Measurements from ENCODE around the gene COBL. TPM values are rescaled to one million over a fixed set of nuclear protein-coding genes. Genes with fewer than 3 reads are reported as not detected.

COBL gene
- total RNA-seq, 6 experiments from 2014 or later = not detected

- no peak for TF ChIP-seq CTCF (IDR thresholded peaks at IDR 0.05)
- H3K4me3 Mint-ChIP-seq = no peak overlapping the region
- peaks cover 2% of the 10 kb centered on the region for H3K4me1 Mint-ChIP-seq (ENCODE audit: low read depth)
- DNase-seq = no peak
- peaks cover 4% of the 10 kb centered on the region; the same call in 1 of the 2 replicates for H3K9me3 Mint-ChIP-seq
- H3K36me3 Mint-ChIP-seq (ENCODE audit: low read depth) = peaks cover 6% of the 10 kb centered on the region; the same call in 1 of the 2 replicates
- H3K27ac Mint-ChIP-seq = no peak overlapping the region
- H3K27me3 Mint-ChIP-seq (ENCODE audit: insufficient read depth) = peaks cover 26% of the 10 kb centered on the region
Measured at GRCh38 chr7:51129527-51130472, 186.8 kb downstream of the COBL start.

DNA sequence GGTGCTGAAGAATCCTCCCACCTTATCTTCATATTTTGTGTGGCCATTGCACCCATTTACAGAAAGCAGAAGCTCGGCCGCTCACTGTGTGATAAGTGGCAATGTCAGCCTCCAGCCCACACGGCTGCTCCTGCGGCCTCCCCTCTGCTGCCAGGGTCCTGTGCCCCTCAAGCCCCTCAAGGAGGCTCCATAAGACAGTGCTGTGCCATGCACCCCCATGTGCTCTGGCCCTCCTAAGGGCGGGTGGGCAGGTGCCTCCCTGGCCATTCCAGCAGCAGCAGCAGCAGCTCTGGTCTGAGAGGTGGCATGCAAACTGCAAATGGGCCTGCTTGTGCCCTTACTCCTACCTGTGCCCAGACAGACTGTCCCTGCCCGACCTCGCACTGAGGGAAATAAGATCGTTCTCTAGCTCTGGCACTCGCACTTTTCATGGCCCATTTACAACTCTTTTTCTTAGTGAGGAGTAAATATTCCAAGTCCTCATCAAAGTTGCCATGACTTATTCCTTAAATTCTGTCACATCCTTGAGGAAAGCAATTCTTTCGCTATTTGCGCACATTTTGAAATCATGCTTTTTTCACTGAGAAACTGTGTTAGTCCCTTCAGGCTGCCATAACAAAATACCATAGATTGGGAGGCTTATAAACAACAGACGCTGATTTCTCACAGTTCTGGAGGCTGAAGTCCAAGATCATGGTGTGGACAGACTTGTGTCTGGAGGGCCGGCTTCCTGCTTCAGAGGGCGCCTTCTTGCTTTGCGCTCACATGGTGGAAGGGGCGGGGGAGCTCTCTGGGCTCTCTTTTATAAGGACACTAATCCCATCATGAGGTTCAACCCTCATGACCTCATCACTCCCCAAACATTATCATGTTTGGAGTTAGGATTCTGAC is 187.8 kb downstream of the COBL start:
- Mint-ChIP-seq H3K4me1 (ENCODE audit: low read depth) (peaks cover 12% of the 10 kb centered on the region), H3K36me3 (ENCODE audit: low read depth) (peaks cover 6% of the 10 kb centered on the region; the same call in 1 of the 2 replicates), H3K9me3 (peaks cover 4% of the 10 kb centered on the region; the same call in 1 of the 2 replicates), H3K27ac (no peak overlapping the region), H3K4me3 (no peak overlapping the region), H3K27me3 (ENCODE audit: insufficient read depth) (peaks cover 26% of the 10 kb centered on the region)
- no peak for DNase-seq
- TF ChIP-seq CTCF (IDR thresholded peaks at IDR 0.05) = no peak

DNA sequence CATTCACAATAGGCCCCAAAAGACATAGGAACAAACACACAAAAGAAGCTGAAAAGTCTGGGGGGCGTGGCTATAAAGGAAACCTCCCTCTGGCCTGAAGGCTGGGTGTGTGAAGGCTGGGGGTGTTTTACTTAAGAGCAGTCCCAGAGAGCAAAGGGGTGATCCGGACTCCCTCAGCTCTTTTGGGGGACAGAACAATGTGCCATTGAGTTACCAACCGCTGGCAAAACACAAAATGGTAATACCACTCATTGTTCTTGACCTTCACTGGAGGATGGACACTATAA is 189.0 kb downstream of the COBL start:
- Mint-ChIP-seq H3K36me3 (ENCODE audit: low read depth) (peaks cover 5% of the 10 kb centered on the region; the same call in 1 of the 2 replicates), H3K4me3 (no peak overlapping the region), H3K27ac (no peak overlapping the region), H3K4me1 (ENCODE audit: low read depth) (peaks cover 24% of the 10 kb centered on the region), H3K9me3 (peaks cover 4% of the 10 kb centered on the region; the same call in 1 of the 2 replicates), H3K27me3 (ENCODE audit: insufficient read depth) (peaks cover 19% of the 10 kb centered on the region)
- no peak for TF ChIP-seq CTCF (IDR thresholded peaks at IDR 0.05)
- DNase-seq = no peak

GRCh38 chr7:51126813-51127617 is 189.6 kb downstream of the COBL start:
- Mint-ChIP-seq H3K9me3 (no peaks in the 10 kb centered on the region), H3K4me3 (no peak overlapping the region), H3K4me1 (ENCODE audit: low read depth) (peaks cover 24% of the 10 kb centered on the region), H3K36me3 (ENCODE audit: low read depth) (no peaks in the 10 kb centered on the region; the same call in 1 of the 2 replicates), H3K27me3 (ENCODE audit: insufficient read depth) (peaks cover 16% of the 10 kb centered on the region), H3K27ac (no peak overlapping the region)
- no peak for DNase-seq
- TF ChIP-seq CTCF (IDR thresholded peaks at IDR 0.05) = no peak

GRCh38 chr7:51126324-51126723 is 190.3 kb downstream of the COBL start:
- Mint-ChIP-seq H3K27ac (no peak overlapping the region), H3K4me3 (no peak overlapping the region), H3K4me1 (ENCODE audit: low read depth) (peaks cover 24% of the 10 kb centered on the region), H3K27me3 (ENCODE audit: insufficient read depth) (peaks cover 13% of the 10 kb centered on the region), H3K36me3 (ENCODE audit: low read depth) (no peaks in the 10 kb centered on the region; the same call in 1 of the 2 replicates), H3K9me3 (no peaks in the 10 kb centered on the region)
- TF ChIP-seq CTCF (IDR thresholded peaks at IDR 0.05) = no peak
- no peak for DNase-seq

All from HFFc6 (cell line).